ENCODE results near the gene CCDC127. TPM values are rescaled to one million over a fixed set of nuclear protein-coding genes. Genes with fewer than 3 reads are reported as not detected.
A peak's percentile ranks its signal among the peaks of the same experiment; 100 is the strongest.

The CCDC127 gene
- total RNA-seq, 1 donor from 2014 or later, result 9.7 TPM

- DNase-seq (ENCODE audit: low spot score in 2 of 2, unreplicated experiment in 2 of 2), result no peak
- Mint-ChIP-seq H3K27me3 (ENCODE audit: low read depth) (no peaks in the 10 kb centered on the region), H3K27ac (no peak overlapping the region), H3K4me1 (peaks cover 1% of the 10 kb centered on the region), H3K36me3 (peaks cover 36% of the 10 kb centered on the region), H3K9me3 (no peaks in the 10 kb centered on the region), H3K4me3 (no peak overlapping the region)
- no peak for TF ChIP-seq CTCF (IDR thresholded peaks at IDR 0.05; ENCODE audit: unreplicated experiment)
Observed at GRCh38 chr5:158807-159447, 59.0 kb downstream of the CCDC127 start.

GRCh38 chr5:157801-158200 is 60.2 kb downstream of the CCDC127 start:
- peaks cover 38% of the 10 kb centered on the region for H3K36me3 Mint-ChIP-seq
- H3K27me3 Mint-ChIP-seq (ENCODE audit: low read depth), result no peaks in the 10 kb centered on the region
- no peaks in the 10 kb centered on the region for H3K9me3 Mint-ChIP-seq
- DNase-seq (ENCODE audit: low spot score in 2 of 2, unreplicated experiment in 2 of 2), result peak in 1 of 2 experiments; percentile 19
- H3K4me1 Mint-ChIP-seq, result peaks cover 1% of the 10 kb centered on the region
- H3K27ac Mint-ChIP-seq, result no peak overlapping the region
- no peak overlapping the region for H3K4me3 Mint-ChIP-seq
- TF ChIP-seq CTCF (IDR thresholded peaks at IDR 0.05; ENCODE audit: unreplicated experiment), result no peak

GRCh38 chr5:157126-157715 is 60.7 kb downstream of the CCDC127 start:
- no peaks in the 10 kb centered on the region for H3K27me3 Mint-ChIP-seq (ENCODE audit: low read depth)
- peaks cover 1% of the 10 kb centered on the region for H3K4me1 Mint-ChIP-seq
- H3K4me3 Mint-ChIP-seq, result no peak overlapping the region
- no peak for TF ChIP-seq CTCF (IDR thresholded peaks at IDR 0.05; ENCODE audit: unreplicated experiment)
- H3K9me3 Mint-ChIP-seq, result no peaks in the 10 kb centered on the region
- no peak overlapping the region for H3K27ac Mint-ChIP-seq
- H3K36me3 Mint-ChIP-seq, result peaks cover 43% of the 10 kb centered on the region
- DNase-seq (ENCODE audit: low spot score in 2 of 2, unreplicated experiment in 2 of 2), result no peak

- Mint-ChIP-seq H3K4me1 (peaks cover 1% of the 10 kb centered on the region), H3K36me3 (peaks cover 46% of the 10 kb centered on the region), H3K27me3 (ENCODE audit: low read depth) (no peaks in the 10 kb centered on the region), H3K27ac (no peak overlapping the region), H3K9me3 (no peaks in the 10 kb centered on the region), H3K4me3 (no peak overlapping the region)
- no peak for TF ChIP-seq CTCF (IDR thresholded peaks at IDR 0.05; ENCODE audit: unreplicated experiment)
- no peak for DNase-seq (ENCODE audit: low spot score in 2 of 2, unreplicated experiment in 2 of 2)
Observed at GRCh38 chr5:156411-157072, 61.4 kb downstream of the CCDC127 start.

- Mint-ChIP-seq H3K9me3 (no peaks in the 10 kb centered on the region), H3K4me3 (no peak overlapping the region), H3K4me1 (peaks cover 1% of the 10 kb centered on the region), H3K36me3 (peaks cover 51% of the 10 kb centered on the region), H3K27ac (no peak overlapping the region), H3K27me3 (ENCODE audit: low read depth) (no peaks in the 10 kb centered on the region)
- no peak for DNase-seq (ENCODE audit: low spot score in 2 of 2, unreplicated experiment in 2 of 2)
- no peak for TF ChIP-seq CTCF (IDR thresholded peaks at IDR 0.05; ENCODE audit: unreplicated experiment)
Observed at GRCh38 chr5:155651-156410, 62.1 kb downstream of the CCDC127 start.
